ENCODE data around the gene LIX1.

- TF ChIP-seq CTCF (IDR thresholded peaks at IDR 0.05) (no peak), ZFX (IDR thresholded peaks at IDR 0.05; ENCODE audit: borderline replicate concordance) (no peak)
Measured at GRCh38 chr5:97096191-97096590, 46.2 kb downstream of the LIX1 start.
